ENCODE measurements around the gene RNF220.

The RNF220 gene

DNA sequence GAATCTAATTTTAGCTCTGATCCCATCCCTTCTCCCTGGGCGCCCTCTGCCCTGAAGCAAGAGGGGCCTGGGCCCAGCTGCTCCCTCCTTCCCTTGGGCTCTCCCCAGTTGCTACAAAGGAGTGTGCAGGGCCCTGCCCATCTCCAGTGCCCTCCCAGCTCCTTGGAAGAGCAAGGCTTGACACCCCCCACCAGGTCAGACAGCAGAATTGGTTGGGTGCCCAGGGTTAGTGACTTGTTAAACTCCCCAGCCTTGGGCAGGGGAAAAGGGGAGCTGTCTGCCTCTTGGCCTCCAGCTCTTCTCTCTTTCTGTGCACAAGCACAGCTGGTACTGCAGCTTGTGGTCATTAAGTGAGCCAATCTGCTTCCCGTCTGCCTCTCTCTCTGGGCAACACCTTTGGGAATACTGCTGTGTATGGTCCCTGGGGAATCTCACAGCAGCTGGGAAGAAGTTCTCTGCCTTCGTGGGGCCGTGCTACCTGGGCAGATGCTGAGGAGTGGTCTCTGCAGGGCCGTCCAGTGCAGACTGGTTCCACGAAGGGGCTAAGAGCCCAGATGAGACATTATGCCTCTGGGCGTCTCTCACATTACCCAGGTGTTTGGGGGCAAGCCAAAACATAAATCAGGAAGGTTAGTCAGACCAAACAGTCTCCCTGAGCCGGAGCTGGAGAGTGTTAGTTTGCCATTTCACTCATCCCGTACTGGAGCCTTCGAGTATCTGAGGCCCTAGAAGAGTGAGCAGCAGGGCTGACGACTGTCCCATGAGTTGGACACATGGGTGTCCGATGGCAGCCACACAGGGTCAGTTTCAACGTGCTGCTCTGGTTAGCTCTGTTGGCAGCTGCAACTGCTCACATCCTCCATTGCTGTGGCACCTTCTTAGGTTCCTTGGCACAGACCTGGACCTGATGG is 231.9 kb downstream of the RNF220 start:
- DNase-seq (ENCODE audit: low read depth) = no peak

DNA sequence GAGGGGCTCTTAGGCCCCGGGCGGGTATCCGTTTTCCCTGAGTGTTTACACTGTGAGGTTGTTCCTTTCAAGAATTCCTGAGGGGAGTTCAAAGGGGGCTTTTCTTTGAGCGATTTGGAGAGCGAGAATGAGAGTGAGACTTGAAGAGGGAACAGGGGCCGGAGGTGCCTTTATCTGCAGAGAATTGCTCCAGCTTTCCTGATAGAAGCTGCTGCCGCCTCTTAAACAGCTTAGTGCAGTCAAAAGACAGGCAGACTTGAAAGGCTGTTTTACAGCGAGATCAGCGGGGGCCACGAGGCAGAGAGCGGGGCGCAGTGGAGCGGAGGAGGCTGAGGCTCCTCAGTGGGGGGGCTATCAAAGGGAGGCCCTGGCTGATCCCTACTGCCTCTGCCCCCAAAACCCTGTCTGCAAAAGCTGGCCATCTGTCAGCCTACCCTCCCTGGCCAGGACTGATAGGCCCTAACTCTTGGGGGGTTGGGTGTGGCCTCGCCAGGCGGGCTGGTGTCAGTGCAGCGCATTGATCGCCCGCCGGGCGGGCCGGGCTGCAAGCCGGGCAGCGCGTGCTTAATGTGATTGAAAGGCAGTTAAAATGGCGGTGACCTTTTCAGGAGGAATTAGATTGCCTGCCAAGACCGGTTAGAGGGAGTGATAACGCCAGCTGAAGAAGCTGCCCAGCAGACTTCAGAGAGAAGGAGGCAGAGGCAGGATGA is 232.8 kb downstream of the RNF220 start:
- no peak for DNase-seq (ENCODE audit: low read depth)

DNA sequence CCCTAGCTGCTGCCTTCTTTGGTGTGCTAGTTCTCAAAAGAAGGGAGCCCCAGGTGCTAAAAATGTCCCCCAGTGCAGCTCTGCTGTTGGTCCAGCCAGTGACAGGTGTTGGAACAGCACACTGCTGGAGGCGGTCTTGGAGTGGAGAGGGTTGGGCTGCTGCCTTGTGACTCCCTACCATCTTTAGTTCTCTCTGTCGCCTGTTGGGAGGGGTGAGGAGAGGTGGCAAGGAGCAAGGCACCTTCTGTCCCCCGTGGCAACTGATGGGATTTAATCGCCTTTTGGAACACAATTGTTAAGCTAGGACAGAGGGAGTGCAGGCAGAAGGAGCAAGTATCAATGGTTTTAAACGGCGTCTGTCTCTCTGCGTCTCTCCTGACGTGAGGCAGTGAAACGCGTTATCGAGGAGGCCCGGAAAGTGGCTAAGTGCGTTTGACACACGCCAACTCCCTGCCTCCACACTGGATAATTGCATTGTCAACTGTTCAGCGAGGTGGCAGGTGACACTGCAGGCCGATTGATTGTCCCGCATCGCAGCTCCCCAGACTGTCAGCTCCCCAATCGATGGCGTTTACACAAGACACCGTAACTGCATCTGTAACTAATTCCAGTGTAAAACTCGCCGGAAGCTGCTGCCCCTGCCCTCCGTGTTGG is 235.3 kb downstream of the RNF220 start:
- no peak for DNase-seq (ENCODE audit: low read depth)

DNA sequence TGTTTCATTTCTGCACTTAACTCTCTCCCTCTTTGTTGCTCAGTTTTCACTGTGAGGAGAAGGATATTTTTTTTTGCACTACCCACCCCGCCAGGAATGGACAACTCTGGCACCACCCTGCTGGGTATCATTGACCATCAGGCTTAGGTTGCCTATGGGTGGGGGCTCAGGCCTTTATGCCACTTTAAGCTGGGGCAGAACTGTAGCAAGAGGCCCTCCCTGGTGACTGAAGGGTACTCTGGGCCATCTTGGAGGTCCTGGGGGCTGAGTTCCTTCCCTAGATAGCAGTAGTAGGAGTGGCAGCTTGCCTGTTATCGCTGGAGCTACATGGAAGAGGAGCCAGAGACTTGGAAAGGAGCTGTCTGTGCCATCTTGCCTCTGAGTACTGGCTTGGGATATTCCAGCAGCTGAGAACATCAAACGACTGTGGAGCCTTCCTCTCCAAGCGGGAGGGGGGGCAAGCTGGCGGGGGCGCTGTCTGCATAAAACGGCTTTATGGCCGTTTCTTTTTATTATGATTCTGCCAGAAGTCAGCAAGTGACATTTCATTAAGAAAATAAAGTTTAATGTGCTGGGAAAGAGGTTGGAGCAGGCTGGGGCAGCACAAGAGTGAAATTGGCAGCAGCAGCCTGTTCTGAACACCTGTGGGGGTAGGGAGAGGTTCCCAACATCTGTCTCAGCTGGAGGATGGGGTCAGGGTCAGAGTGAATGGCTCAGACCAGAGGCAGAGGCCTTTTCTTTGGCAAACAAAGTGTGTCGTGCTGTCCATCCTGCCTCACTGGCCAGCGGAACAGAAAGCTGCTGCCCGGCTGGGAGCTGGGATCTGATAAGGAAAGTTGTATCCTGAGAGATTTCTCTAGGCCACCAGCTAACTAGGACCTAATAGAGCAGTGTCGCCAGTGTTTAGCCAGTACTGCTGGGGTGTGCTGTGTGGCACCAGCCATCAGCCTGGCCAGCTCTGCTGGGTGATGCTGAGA is 236.4 kb downstream of the RNF220 start:
- no peak for DNase-seq (ENCODE audit: low read depth)

DNA sequence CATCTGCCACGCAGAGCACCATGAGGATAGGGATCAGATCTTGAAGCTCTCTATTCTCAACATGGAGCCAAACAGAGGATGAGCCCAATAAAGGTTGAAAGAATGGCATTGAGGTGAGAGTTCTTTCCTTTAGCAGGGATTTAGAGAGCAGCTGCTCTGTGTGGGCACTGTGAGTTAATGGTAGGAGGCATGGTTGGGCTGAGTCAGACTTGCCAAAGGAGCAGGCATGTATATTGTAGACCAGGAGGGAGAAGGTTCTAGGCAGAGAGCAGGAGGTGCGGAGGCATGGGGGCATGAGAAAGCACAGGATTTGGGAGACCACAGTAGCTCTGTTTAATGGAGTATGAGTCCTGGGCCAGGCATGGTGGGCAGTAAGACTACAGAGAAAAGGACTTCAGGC is 237.2 kb downstream of the RNF220 start:
- no peak for DNase-seq (ENCODE audit: low read depth)

DNA sequence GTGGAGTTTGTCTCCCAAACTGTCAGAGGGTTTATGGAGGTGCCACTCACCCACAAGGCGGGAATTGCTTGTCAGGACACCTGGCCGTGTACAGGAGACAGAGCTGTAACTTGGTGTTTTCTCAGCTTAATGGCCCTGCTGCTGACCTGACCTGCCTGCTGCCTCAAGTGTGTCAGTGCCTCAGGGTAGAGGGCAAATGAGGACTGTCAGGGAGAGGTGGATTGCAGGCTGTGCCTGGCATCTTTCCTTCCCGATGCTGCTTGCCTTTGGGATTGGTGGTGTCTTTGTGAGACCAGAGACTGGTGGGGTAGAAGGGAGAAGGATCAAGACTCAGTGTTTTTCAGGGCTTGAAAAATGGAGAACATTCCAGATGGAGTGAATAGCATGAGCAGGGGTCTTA is 237.9 kb downstream of the RNF220 start:
- DNase-seq (ENCODE audit: low read depth) = no peak

DNA sequence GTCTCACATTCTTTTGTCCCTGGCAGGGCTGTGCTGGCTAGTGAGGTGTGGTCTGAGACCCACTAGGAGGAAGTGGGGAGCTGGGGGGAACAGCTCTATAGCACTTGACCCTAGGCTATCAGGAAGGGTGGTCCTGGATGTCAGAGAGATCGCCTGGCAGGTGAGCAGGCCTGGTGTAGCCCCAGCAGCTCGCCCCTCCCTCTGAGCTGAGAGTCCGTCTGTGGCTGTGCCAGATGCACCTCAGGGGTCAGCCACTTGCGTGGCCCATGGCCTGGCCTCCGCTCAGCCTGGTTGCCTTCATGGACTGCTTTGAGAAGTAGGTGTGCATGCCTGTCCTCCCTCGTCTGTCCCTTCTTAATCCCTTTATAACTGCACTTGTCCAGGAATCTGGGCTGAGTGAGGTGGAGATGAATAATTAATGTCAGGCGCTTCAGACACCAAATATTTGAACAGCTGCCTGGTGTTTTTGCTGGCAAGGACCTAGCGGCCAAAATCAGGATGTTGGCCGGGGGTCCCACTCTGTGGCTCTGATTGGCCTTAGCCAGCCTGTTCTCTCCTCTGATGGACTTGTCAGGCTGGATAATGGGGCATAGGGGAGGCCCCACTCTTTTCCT is 238.8 kb downstream of the RNF220 start:
- DNase-seq (ENCODE audit: low read depth) = no peak

DNA sequence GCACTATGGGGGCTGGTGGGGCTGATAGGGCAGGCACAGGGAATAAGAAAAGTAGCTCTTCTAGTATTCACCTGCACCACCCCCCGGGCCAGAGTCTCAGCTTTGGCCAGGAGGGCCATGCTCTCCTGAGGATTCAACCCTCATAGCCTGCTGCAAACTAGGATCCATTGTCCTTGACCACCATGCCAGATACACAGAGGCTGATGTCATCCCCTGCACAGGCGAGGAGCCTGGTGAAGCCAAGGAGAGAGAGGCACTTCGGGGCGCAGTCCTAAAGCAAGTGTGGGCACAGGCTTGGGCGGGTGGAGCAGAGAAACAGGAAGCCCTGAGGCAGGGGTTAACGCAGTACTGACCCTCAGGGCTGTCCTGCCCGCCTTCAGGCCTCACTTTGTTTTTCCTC is 239.8 kb downstream of the RNF220 start:
- no peak for DNase-seq (ENCODE audit: low read depth)

DNA sequence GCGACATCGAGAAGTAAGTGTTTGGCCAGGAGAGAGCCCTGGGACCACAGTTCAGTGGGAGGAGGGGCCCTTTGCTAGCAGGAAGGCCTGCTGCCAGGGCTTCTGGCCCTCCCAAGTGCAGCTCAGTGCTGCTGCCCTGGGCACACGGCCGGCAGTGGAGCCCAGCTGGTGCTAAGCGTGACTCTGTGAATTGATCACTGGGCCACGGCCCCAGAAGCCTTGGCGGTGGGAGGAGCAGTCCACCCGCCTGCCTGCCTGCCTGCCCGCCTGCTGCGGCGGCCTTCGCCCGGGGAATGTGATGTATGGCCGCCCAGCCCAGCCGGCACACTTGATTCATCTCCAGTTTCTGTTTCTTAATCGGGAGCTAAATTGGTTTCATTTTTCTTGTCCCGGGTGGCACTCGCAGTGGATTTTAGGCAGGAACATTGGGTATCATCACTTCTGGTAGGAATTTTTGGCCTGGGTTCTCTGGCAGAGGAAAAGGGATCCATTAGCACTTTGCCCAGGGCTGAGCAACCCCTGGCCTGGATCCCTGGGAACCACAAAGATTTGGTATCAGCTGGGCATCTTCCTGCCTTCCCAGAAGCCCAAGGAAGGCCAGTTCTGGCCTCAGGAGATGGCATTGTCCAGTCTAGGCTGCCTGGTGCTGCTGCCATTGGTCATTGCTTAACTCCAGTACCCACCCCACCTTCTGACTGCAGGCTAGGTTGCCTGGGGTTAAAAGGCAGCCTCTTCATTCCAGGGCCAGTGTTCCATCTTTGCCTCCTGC is 240.6 kb downstream of the RNF220 start:
- no peak for DNase-seq (ENCODE audit: low read depth)

DNA sequence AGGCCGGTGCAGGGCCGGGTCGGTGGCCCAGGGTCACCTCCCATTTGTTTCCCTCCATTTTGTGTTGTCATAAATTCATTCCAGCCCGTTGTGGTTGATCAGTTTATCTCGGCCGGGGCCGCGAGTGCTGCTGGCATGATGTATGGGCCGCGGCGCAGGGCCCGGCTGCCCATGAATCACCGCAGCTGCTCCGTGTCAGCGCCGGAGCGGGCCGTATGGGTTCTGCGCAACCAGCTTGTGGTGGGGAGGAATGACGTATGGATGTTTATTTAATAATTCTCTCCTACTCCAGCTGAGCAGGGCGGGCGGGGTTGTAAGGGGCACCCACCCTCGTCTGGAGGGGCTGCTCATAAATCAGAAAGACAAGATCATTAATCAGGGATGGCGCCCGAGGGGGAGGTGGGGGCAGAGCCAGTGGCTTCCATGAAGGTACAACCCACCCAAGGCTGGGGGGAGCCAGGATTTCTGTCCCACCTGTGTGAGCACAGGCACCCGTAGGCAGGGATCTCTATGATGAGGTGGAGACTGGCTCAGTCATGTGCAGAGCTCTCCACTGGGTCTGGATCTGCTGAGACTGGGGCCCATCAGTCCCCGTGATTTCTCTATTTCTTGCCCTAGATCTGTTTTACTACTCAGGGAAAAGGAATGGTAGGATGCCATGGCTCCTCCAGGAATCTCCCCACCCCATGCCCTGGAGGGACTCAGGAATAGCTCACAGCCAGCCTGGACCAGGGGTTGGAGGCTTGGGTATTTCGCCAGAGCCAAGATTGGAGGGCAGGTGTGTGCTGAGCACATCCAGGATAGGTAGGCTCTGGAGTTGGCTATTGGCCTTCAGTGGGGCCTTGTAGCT is 241.4 kb downstream of the RNF220 start:
- no peak for DNase-seq (ENCODE audit: low read depth)

DNA sequence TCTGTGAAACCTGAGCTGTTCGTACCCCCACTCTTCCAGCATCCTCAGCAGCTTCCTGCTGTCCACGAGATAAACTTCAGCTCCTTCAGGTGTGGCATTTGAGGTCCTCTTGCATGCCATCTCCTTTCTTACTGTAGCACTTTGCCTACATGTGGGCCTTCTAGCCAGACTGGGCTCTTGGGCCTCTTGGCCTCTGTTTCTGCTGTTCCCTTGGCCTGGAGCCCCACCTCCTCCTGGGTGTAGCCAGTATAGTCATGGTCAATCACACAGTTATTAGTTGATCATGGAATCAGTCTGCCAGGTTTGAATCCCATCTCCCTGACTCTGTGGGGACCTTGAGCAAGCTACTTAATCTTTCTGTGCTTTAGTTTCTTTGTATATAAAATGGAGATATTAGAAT is 242.8 kb downstream of the RNF220 start:
- DNase-seq (ENCODE audit: low read depth) = no peak

DNA sequence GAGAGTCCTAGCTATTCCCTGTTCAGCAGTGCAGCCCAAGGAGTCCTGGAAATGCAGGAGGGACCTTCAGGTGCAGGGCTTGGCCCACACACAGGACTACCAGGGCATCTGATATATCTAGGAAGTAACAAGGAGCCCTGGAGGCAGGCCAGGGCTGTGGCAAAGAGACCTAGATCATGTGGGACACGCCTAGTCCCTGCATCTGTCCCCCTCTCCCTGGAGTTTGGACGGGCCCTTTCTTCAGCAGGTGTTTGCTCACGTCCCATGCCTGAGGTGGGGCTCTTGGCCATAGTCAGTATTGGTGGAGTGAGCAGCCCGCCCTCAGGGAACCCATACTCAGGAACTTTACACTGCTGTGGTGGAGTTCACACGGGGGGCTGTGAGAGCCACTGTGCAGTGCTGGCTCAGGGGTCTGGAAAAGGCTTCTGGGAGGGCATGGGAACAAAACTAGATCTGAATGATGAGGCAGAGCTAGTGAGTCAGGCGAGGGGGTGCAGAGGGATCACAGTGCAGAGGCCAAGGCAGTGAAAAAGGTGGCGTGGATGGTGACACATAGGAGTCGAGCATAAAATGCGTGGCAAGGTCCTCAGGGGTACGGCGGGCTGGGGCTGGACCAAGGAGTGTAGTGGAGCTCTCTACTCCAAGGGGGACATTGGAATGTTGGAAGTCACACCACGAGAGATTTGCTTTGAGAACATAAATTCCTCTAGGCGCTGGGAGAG is 243.6 kb downstream of the RNF220 start:
- DNase-seq (ENCODE audit: low read depth) = no peak

DNA sequence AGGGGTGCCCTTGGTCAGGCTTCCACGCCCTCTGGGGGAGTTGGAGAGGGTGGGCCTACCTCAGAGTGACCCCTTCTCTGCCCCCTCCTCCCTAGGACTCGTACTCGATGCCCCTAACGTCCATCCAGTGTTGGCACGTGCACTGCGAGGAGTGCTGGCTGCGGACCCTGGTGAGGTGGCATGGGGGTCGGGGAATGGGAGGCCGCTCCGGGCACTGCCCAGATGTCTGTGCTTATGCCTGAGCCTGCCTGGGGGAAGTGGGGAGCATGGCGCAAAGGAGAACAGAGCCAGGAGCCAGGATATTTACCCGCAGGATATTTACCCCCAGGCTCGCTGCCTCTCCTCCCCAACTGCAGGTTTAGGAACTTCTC is 244.7 kb downstream of the RNF220 start:
- no peak for DNase-seq (ENCODE audit: low read depth)

DNA sequence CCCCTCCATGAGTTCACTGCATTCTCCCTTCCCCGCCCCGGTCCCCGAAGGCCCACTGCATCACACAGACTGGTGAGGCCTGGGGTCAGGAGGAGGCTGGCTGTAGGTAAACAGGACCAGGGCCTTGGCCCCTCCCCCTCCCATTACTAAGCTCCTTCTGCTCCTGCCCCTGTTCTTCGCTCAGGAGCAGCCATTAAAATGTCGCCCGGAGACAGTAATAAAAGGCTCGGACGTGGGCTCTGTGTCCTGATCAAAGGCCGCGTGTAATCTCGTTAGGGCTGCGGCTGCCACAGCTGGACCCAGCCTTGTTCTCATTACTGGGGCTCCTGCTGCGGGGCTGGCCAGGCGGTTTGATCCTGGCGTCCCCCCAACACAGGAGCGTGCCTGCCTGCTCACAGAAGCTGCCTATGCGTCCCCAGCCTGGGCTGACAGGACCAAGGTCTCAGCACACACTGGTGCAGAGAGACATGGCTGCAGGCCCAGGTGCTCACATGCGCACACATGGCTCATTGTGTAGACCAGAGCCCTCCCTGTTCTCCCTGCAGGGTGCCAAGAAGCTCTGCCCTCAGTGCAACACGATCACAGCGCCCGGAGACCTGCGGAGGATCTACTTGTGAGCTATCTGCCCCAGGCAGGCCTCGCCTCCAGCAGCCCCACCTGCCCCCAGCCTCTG is 245.2 kb downstream of the RNF220 start:
- DNase-seq (ENCODE audit: low read depth) = no peak

DNA sequence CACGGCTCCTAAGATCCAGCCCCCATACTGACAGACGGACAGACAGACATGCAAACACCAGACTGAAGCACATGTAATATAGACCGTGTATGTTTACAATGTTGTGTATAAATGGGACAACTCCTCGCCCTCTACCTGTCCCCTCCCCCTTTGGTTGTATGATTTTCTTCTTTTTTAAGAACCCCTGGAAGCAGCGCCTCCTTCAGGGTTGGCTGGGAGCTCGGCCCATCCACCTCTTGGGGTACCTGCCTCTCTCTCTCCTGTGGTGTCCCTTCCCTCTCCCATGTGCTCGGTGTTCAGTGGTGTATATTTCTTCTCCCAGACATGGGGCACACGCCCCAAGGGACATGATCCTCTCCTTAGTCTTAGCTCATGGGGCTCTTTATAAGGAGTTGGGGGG is 246.0 kb downstream of the RNF220 start:
- no peak for DNase-seq (ENCODE audit: low read depth)

DNA sequence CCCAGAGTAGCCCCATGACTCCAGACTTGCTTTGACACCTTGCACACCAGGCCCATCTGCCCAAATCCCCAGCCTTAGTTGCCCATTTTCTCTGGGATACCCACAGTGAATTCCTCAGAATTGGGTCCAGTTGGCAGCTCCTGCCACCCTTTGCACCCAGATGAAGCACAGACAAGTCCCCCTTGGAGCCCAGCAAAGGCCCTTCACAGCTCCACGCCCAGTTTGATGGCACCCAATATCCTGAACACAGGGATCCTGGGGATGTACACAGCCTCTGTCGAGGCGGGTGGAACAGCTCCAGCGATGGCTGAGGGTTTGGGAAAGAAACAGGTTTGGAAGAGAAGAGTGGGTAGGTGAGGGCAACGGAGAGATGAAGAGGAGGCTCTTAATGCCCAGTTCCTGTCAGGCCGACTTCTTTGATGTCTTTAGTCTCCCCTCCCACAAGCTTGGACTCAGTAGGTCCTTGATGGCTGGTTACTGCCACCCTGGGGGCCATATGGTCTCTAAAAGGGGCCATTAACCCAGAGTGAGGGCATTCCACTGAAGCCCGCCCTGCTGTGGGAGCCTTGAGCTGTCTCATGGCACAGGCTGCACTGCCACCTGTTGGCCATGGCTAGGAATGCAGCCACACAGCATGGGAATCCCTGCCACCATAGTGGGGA is 247.5 kb downstream of the RNF220 start:
- DNase-seq (ENCODE audit: low read depth) = peak; percentile 66

DNA sequence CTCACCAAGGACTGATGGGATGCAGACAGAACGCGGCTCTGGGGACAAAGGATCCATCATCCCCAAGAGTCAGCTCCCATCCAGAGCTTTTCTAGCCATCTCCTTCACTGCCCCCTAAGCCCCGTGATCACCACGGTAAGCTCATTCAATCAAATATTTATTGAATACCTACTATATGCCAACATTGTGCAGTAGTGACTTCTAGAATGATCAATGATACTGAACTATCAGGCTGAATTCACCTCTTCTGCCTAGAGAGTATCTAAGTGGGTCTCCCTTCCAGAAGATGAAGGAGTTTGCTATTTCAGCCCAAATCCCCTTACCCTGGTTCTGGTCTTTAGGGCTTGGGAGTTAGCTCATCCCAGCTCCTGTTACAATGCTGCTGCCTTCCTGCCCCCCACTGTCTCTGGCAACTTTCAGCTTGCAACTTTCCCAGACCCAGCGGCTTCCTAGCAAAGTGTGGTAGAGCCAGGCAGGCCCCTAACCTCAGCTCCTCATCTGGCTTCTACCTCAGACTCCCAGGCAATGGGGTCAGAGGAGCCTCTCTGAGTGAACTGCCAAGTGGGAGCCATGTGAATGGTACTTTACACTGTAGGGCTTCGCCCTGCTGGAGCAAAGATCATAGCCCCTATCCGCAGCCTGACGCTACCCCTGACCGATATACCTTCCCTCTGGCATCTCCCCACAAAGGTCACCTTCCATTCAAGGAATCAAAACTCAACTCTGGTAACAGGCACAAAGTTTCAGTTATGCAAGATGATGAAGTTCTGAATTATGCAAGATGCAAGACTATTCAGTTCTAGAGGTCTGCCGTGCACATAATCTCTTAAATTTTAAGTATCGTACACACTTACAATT is 248.3 kb downstream of the RNF220 start:
- no peak for DNase-seq (ENCODE audit: low read depth)
